GM18508 (cell line): ENCODE measurements around the gene CTNNBL1.

Experiments used
- ATAC-seq: cut with Tn5 transposase; IDR thresholded peaks from one replicate; pipeline ENCODE4 v1.9.1; 2021; ENCODE audit warnings: moderate number of reproducible peaks; ENCODE audit not compliant: insufficient read depth, unreplicated experiment

The CTNNBL1 gene

GRCh38 chr20:37735541-37735940 lies 41.7 kb downstream of the CTNNBL1 start:
- no peak for ATAC-seq

- ATAC-seq, result no peak
These were observed 42.3 kb downstream of the CTNNBL1 start for GRCh38 chr20:37736132-37736531.

- ATAC-seq, result no peak
These were observed 44.1 kb downstream of the CTNNBL1 start for GRCh38 chr20:37737826-37738420.

- ATAC-seq, result no peak
These were observed 47.2 kb downstream of the CTNNBL1 start for GRCh38 chr20:37741055-37741454.

GRCh38 chr20:37741570-37741969 lies 47.7 kb downstream of the CTNNBL1 start:
- ATAC-seq, result no peak

- ATAC-seq, result no peak
These were observed 48.3 kb downstream of the CTNNBL1 start for GRCh38 chr20:37742131-37742530.

GRCh38 chr20:37744347-37744746 lies 50.5 kb downstream of the CTNNBL1 start:
- ATAC-seq, result no peak

GRCh38 chr20:37745553-37745952 lies 51.7 kb downstream of the CTNNBL1 start:
- ATAC-seq, result no peak

- ATAC-seq, result no peak
These were observed 54.2 kb downstream of the CTNNBL1 start for GRCh38 chr20:37748015-37748414.

- ATAC-seq, result no peak
These were observed 55.4 kb downstream of the CTNNBL1 start for GRCh38 chr20:37749218-37749617.

GRCh38 chr20:37749620-37750403 lies 56.0 kb downstream of the CTNNBL1 start:
- no peak for ATAC-seq

- no peak for ATAC-seq
These were observed 61.8 kb downstream of the CTNNBL1 start for GRCh38 chr20:37755665-37756064.

- no peak for ATAC-seq
These were observed 62.4 kb downstream of the CTNNBL1 start for GRCh38 chr20:37756234-37756633.

- ATAC-seq, result no peak
These were observed 63.7 kb downstream of the CTNNBL1 start for GRCh38 chr20:37757550-37757949.

- no peak for ATAC-seq
These were observed 64.5 kb downstream of the CTNNBL1 start for GRCh38 chr20:37758332-37758731.

GRCh38 chr20:37759052-37759553 lies 65.3 kb downstream of the CTNNBL1 start:
- ATAC-seq, result no peak

- ATAC-seq, result no peak
These were observed 66.0 kb downstream of the CTNNBL1 start for GRCh38 chr20:37759761-37760209.

- no peak for ATAC-seq
These were observed 66.5 kb downstream of the CTNNBL1 start for GRCh38 chr20:37760322-37760721.

- ATAC-seq, result no peak
These were observed 69.1 kb downstream of the CTNNBL1 start for GRCh38 chr20:37762716-37763485.

GRCh38 chr20:37764333-37764935 lies 70.6 kb downstream of the CTNNBL1 start:
- no peak for ATAC-seq

GRCh38 chr20:37770908-37771307 lies 77.1 kb downstream of the CTNNBL1 start:
- ATAC-seq, result no peak
